ENCODE results near the gene CNTNAP4.

- no peak for TF ChIP-seq MEF2A (IDR thresholded peaks at IDR 0.05; ENCODE audit: insufficient read depth, low read depth, low read length)
- no peak for TF ChIP-seq EZH2 (IDR thresholded peaks at IDR 0.05; ENCODE audit: borderline replicate concordance, control insufficient read depth, low read depth, low read length)
- no peak for TF ChIP-seq POLR2A (IDR thresholded peaks at IDR 0.05; ENCODE audit: low read depth, low read length)
- TF ChIP-seq NFYB (IDR thresholded peaks at IDR 0.05; ENCODE audit: insufficient read depth, low read depth, low read length), result no peak
- no peak for TF ChIP-seq ZNF274 (IDR thresholded peaks at IDR 0.05; ENCODE audit: insufficient read depth, insufficient read length)
- no peak for TF ChIP-seq POLR2AphosphoS2 (IDR thresholded peaks at IDR 0.05; ENCODE audit: low read depth, low read length)
- no peak for TF ChIP-seq JUNB (IDR thresholded peaks at IDR 0.05)
These were observed 110.8 kb downstream of the CNTNAP4 start for GRCh38 chr16:76387994-76388393.

Data from GM12878 (cell line).